K562 (cell line): ENCODE measurements around the gene MACF1. TPM values are rescaled to one million over a fixed set of nuclear protein-coding genes. Genes with fewer than 3 reads are reported as not detected.

Experiments used
- ATF6 ChIP-seq: sonication (generic); formaldehyde crosslinking; IDR thresholded peaks from 2 replicates; pipeline ENCODE4 v1.4.0; 2020; ENCODE audit warnings: mild to moderate bottlenecking, missing genetic modification reagents
- CREB1 ChIP-seq, 2 experiments: sonication (generic) in 1 of 2; formaldehyde crosslinking in 1 of 2; IDR thresholded peaks; 2 replicates each; pipeline versions ENCODE4 v1.6.1 to v1.8.0; 2012 to 2022; ENCODE audit warnings: inconsistent platforms in 1 of 2, mild to moderate bottlenecking in 1 of 2, missing genetic modification reagents in 1 of 2, moderate library complexity in 1 of 2
- KAT7 ChIP-seq: sonication (generic); formaldehyde crosslinking; IDR thresholded peaks from 2 replicates; pipeline ENCODE4 v1.8.0; 2022; ENCODE audit warnings: missing genetic modification reagents, mild to moderate bottlenecking, borderline replicate concordance
- MAFK ChIP-seq: IDR thresholded peaks from 2 replicates; pipeline ENCODE4 v1.6.1; 2011; ENCODE audit warnings: low read length, improper control_type of control experiment
- MLX ChIP-seq, 2 experiments: fragments of 450-650 bp in 1 of 2; sonication (generic) in 1 of 2; formaldehyde crosslinking; conservative IDR thresholded peaks; 2 replicates each; pipeline versions ENCODE4 v1.4.0 to v1.8.1; 2020 to 2022; ENCODE audit warnings: mild to moderate bottlenecking in 1 of 2, missing genetic modification reagents in 1 of 2
- POLR3G ChIP-seq: IDR thresholded peaks from 2 replicates; pipeline ENCODE4 v1.6.1; 2011; ENCODE audit not compliant: insufficient read length, insufficient replicate concordance; ENCODE audit errors: extremely low read depth
- REST ChIP-seq, 2 experiments: fragments of 450-650 bp; formaldehyde crosslinking in 1 of 2; IDR thresholded peaks; 2 replicates each; pipeline versions ENCODE4 v1.4.0 to v1.6.1; 2014 to 2020; ENCODE audit warnings: mild to moderate bottlenecking in 2 of 2, borderline replicate concordance in 1 of 2, low read depth in 1 of 2
- TBL1XR1 ChIP-seq, 2 experiments: IDR thresholded peaks; 2 replicates each; pipeline ENCODE4 v1.6.1; 2012; ENCODE audit warnings: improper control_type of control experiment in 2 of 2, low read length in 2 of 2, mild to moderate bottlenecking in 1 of 2
- TGIF2 ChIP-seq: sonication (generic); formaldehyde crosslinking; IDR thresholded peaks from 2 replicates; pipeline ENCODE4 v1.8.1; 2022; ENCODE audit warnings: mild to moderate bottlenecking, missing genetic modification reagents, moderate library complexity
- VEZF1 ChIP-seq: fragments of 200-800 bp; sonication (Bioruptor generic); IDR thresholded peaks from 2 replicates; pipeline ENCODE4 v1.6.1; 2017; ENCODE audit warnings: missing genetic modification characterization, missing compliant biosample characterization
- ZC3H11A ChIP-seq: IDR thresholded peaks from 2 replicates; pipeline ENCODE4 v1.6.1; 2012; ENCODE audit warnings: low read depth, low read length, improper control_type of control experiment
- ZNF644 ChIP-seq: fragments of 200-800 bp; sonication (Bioruptor generic); IDR thresholded peaks from 2 replicates; pipeline ENCODE4 v1.6.1; 2016; ENCODE audit warnings: low read depth, missing genetic modification characterization, missing compliant biosample characterization
- polyA plus RNA-seq, 8 experiments: library from polyadenylated mRNA; depleted of rRNA in 4 of 8; stranded (reverse) in 5 of 8; unstranded in 3 of 8; fragments of >200 nt; fragmentation: Nextera tagmentation in 2 of 8; fragmentation: Illumina TruSeq in 1 of 8; extraction: Ambion mirVana in 2 of 8; extraction: Trizol in 1 of 8; gene quantifications; 2 replicates each; pipeline versions ENCODE4 v1.2.1 to v1.2.3, GENCODE V29; 2011 to 2014; ENCODE audit warnings: inconsistent platforms in 1 of 8, missing spikeins in 1 of 8
- total RNA-seq, 7 experiments: library from RNA; depleted of rRNA in 6 of 7; stranded (reverse); fragments of >200 nt in 6 of 7; fragmentation: Illumina TruSeq in 2 of 7; extraction: Trizol in 2 of 7; gene quantifications; 2 replicates each; pipeline versions ENCODE4 v1.2.1 to v1.2.3, GENCODE V29; 2011 to 2021; ENCODE audit warnings: low replicate concordance in 1 of 7

The MACF1 gene
- total and polyA plus RNA-seq, 9 of the 15 experiments (the other 6 are each of a cell fraction or from before 2014, with no cell fraction given): 13.2 to 232 (median 112) TPM

GRCh38 chr1:39258146-39258924, 53.8 kb downstream of the MACF1 start (continued):
- TF ChIP-seq POLR3G (no peak), TBL1XR1 (IDR thresholded peaks at IDR 0.05; ENCODE audit: low read length in 2 of 2) (peak; percentile 24 to 35; a peak in 1 of 4 replicates), TGIF2 (CRISPR knock-in tag) (no peak), MLX (CRISPR knock-in tag; conservative IDR thresholded peaks at IDR 0.05) (no peak), ATF6 (no peak), ZC3H11A (no peak), MAFK (0 out of 2 replicates have a peak, but pooled peaks have one; percentile 4), CREB1 (IDR thresholded peaks at IDR 0.05) (no peak), CREB1 (CRISPR knock-in tag; IDR thresholded peaks at IDR 0.05) (peak; percentile 31; the same call in 1 of the 2 replicates), REST (IDR thresholded peaks at IDR 0.05; ENCODE audit: borderline replicate concordance) (peak; percentile 95), REST (CRISPR knock-in tag; IDR thresholded peaks at IDR 0.05; ENCODE audit: low read depth) (no peak), KAT7 (0 out of 2 replicates have a peak, but pooled peaks have one; percentile 50), ZNF644 (no peak), VEZF1 (CRISPR knock-in tag) (no peak)
